KBM-7 (cell line): ENCODE results near the gene MIER2.
"Not testable (repeated sequence)": the region's sequence is repeated elsewhere in the genome, so short reads cannot be mapped to it uniquely, and the experiment has no call there.

ENCODE experiments used
- DNase-seq: peaks from one replicate; pipeline ENCODE4 v3.0.0-alpha.2; 2015
- in situ Hi-C: fragments of 300-500 bp; cut with MboI; formaldehyde crosslinking; loops from 2 replicates; pipeline ENCODE4 v1.14.3; 2020; ENCODE audit warnings: low sequenced_read_pairs, low pct_unique_long_range_greater_than_20kb, mixed read lengths

MIER2 gene

DNA sequence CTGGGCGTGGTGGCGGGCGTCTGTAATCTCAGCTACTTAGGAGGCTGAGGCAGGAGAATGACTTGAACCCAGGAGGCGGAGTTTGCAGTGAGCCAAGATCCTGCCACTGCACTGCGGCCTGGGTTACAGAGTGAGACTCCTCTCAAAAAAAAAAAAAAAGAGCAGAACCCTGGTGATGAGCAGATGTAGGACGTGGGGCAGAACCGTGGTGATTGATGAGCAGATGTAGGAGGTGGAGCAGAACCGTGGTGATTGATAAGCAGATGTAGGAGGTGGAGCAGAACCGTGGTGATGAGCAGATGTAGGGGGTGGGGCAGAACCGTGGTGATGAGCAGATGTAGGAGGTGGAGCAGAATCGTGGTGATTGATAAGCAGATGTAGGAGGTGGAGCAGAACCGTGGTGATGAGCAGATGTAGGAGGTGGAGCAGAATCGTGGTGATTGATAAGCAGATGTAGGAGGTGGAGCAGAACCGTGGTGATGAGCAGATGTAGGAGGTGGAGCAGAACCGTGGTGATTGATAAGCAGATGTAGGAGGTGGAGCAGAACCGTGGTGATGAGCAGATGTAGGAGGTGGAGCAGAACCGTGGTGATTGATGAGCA, 36.1 kb upstream of the MIER2 start:
- in situ Hi-C loops, DNase-seq: not testable (repeated sequence)

DNA sequence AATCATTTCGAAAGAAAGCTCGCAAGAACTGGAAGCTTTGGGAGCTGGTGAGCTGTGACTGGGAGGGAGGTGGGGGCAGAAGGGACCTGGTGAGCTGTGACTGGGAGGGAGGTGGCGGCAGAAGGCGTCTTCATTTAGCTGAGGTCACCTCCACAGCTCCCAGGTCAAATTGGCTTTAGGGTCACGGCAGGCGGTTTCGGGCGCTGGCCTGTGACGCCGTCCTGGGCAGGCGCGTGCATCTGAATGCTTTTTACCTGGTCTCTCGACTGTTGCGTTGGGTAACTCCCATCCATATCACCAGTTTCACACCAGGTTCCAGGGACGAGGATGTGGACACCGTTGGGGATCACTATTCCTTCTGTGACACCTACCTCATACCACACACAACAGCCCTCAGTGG, 35.2 kb upstream of the MIER2 start:
- DNase-seq: no peak
- in situ Hi-C loops: no loop called here

DNA sequence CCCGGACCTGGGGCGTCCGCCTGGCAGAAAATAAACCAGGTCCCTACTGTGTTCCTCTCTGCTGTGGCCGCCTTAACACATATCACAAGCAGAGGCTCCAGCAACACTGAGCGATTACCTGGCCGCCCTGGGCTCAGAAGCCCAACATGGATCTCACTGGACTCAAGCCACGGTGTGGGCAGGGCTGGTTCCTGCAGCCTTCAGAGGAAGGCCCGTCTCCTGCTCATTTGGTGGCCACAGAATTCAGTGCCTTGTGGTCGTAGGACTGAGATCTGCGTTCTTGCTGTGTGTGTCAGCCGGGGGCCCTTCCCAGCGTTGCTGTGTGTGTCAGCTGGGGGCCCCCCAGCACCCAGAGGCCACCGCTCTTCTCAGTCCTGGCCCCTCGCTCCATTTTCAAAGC, 34.1 kb upstream of the MIER2 start:
- DNase-seq: no peak
- in situ Hi-C loops: no loop called here

DNA sequence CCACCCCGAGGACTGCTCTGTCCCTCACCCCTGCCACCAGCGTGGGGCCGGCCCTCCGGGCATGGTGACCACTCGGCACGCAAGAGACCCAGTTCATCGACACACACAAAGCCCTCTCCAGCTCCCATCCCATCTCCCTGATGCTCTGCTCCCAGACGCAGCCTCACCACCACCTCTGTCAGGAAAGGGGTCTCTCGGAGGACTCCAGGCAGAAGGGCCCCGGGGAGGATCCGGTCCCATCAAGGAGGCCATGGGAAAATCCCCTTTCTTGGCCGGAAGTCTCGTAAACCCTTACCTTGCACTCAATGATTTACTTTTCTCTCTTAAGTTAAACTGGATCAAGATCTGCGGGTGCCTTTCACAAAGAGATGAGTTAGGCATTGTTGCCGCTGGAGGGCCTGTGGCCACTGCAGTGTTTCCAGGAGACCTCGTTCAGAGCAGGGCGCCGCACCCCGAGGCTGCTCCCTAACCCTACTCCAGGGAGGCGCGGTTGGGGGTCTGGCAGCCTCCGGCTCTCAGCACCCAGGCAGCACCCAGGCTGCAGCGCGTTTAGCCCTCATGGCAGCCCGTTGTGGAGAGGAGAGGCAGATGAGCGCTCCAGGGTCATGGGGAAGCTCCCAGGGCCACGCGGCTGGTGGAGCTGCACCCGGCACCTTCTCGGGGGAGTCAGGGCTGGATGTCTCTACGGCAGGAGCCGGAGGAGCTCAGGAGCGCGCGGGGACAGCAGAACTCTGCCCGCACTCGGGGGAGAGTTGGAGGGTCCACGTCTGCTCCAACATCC, 33.4 kb upstream of the MIER2 start:
- DNase-seq: no peak
- in situ Hi-C loops: no loop called here

DNA sequence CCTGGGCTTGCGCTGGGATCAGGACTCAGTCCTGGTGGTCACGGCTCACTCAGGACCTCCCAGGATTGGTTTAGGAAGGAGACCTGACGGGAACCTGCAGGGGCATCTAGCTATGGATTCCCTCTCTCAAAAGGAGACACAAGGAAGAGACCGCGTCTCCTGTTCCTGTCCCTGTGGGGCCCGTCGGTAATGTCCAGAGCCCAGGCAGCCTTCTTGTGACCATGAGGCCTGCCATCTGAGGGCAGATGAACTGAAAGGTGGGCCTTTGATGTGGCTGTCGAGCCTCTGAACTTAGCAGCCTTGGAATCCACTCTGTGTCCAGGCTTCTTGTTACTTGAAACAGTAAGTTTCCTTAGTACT, 31.5 kb upstream of the MIER2 start:
- no peak for DNase-seq
- in situ Hi-C loops: no loop called here

DNA sequence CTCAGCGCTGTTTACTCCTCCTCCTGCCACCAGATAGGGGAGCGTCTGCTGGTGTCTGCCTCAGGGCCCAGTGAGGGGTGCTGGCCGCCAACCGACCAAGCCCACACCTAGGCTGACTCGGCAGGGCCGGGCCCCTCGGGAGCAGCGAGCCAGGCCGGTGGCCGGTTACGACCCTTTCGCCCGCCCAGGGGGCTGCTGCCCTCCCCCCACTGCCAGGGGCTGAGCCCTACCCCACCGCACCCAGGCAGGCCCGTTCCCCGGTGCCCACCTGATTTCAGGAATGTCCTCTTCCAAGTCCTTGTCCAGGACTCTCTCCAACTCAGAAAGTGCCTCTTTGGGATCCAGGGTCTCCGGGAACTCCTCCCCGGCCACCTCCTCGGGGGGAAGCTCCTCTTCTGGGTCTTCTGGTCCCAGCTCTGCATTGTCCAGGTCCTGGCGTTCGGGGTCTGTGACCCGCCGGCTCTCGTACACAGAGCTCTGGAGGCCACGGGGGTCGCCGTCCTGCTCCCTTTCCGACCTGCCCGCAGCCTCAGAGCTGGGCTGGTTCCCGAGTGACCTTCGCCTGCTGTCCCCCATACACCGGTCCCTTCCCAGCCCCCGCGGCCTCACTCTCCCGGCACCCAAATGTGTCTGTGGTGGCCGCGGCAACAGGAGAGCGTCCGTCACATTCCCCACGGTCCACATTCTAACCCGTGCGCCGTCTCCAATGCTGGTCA, 31.0 kb upstream of the MIER2 start:
- no peak for DNase-seq
- in situ Hi-C loops: no loop called here

DNA sequence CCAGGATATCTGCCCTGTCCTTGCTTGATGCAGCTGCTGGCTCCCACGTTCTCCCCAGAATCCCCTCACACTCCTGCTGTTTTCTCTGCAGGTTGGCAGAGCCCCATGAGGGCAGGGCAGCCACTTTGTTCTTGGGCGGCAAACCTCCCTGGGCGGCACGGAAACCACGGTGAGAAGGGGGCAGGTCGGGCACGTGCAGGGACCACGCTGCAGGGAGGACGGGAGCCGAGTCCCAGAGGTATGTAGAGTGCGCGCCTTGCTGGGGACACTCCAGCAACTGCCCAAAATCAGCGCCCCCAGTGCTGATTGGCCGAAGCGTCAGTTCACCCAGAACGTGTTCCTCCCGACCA, 30.3 kb upstream of the MIER2 start:
- DNase-seq: no peak
- in situ Hi-C loops: no loop called here

DNA sequence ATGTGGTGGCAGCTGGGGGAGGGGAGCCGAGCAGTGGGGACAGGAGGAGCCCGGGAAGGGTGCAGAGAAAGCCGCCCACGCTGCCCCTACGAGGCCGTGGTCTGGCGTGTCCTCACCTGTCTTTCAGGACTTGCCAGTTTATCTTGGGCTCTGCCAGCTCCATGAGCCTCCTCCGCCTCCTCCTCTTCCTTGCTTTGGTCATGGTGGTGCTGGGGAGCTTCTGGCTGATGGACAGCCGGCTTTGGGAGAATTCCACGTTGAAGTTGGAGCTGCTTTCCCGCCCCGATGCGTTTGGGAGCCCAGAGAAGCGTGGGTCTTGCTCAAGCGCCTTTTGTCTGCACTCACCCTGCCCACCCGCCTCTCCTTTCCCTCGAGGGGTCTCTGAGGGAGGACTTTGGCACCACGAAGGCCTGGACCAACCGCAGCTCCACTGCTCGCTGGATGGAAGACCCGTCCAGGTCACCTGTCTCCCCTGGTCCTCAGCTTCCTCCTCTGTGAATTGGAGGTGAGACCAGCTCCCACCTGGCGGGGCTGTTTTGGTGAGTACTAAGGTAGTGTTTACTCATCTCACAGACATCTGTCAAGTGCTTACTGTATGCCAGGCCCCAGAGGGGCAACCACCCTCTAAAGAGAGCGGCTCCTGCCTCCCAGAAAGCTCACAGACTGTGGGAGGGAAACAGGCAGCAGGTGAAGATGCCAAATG, 29.7 kb upstream of the MIER2 start:
- no peak for DNase-seq
- in situ Hi-C loops: no loop called here

DNA sequence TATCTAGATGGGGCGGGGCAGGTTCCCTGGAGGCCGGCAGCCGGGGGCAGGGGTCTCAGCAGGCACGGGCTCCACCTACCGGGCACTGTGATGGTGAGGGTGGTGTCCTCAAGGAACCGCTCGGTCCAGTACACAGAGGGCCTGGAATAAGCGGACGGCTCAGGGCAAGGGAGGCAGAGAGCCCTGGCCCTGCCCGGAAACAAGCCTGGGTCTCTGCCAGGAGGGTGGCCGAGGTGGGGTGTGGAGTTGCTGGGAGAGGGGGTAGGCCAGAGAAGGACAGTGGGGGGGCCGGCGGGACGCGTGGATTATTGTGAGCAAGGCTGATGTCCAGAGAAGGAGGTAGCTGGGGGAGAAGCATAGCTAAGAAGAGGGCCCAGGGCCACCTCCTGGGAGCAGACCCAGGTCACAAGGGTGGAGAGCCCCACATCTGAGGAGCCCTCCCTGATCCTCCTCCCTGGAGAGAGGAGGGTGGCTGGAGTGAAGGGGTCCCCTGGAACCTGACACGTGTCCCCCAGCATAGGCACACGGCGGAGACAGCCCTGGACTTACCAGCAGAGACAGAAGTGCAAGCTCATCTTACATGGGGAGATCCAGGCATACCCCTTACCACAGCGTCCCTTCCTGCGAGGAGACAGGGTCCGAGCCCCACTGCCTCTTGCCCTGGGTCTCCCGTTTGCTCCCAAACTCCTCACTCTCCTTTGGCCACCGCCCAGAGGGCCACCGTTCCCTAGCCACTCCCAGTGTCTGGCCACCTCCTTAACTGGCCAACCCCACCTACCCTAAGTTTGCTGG, 29.0 kb upstream of the MIER2 start:
- DNase-seq: no peak
- in situ Hi-C loops: no loop called here

DNA sequence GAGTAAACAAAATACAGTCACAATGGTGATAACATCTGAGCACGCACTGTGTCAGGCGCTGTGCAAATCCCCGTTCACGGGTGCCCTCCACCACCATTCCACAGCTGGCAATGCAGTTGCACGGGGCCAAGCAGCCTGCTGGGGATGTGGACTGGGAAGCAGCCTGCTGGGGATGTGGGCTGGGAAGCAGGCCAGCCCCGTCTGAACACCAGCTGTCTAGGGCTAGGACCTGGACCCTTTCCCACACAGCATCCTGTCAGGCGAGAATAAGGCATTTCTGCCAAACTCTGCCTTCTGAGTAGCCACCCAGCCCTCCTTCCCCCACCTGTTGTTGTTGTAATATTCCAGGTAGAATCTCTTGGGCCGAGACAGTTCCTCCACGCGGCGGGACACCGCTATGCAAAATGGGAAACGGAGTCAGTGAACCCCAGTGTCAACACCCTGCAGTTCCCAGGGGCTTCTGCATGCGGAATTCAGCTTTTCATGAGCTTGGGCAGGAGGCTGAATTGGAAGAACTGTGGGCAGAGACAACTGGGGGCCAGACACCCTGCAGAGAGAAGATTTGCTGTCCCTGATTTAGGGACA, 27.8 kb upstream of the MIER2 start:
- no peak for DNase-seq
- in situ Hi-C loops: no loop called here

DNA sequence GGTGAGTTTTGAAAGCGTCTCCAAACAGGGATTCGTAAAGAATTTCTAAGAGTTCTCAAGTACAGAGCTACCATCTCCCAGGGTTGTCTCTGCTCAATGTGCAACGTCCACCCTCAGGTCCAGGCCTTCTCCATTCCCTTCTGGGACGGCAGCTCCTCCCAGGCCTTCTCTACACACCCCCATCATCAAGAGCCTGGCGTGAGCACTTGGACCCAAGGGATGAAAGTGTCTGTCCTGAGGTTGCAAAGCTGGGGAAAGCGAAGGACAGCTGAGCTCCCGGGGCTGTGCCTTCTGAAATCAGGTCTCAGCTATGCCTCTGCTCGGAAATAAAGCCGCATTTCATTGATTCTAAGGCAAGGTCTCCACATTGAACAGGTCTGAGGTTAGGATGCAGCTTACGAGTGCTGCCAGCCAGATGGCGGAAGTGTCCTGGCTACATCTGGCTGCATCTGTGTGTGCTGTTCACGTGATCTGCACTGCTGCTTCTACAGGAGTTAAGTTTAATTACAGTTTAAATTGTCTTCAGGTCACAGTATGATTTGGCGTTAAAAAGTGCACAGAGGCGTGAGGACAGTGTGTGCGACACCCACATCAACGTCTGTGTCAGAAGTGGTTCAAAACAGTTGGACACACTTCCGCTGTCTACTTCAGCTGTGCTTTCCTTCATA, 27.0 kb upstream of the MIER2 start:
- in situ Hi-C loops: no loop called here
- peak; percentile 43 for DNase-seq

DNA sequence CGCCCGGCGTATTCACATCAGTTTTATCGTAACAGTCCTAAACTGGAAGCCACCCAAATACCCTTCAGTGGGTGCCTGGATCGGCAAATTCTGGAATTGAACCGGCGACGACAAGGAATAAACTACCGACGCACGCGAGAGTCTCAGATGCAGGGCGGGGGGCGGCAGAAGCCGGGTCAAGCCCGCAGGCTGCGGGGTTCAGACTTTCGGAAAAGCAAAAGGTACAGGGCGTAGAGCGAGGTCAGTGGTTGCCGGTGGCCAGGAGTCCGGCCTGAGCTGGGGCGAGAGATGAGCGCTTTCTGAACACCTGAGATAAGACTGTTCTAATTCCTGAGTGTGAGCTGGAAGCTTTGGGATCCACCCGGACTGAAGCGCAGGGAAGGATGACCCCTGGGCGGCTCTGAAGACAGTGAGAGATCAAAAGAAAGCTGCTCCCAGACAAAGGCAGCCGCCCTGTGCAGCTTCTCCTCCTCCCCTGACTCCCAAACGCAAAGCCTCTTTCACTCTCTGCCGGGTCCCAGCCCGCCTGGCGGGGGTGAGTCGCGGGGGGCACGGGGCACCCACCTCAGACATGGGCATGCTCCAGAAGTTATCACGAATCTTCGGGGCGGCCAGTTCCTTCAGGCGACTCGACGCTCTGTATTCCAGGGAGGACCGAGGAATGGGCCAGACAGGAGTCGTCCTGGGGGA, 26.2 kb upstream of the MIER2 start:
- no peak for DNase-seq
- in situ Hi-C loops: no loop called here

DNA sequence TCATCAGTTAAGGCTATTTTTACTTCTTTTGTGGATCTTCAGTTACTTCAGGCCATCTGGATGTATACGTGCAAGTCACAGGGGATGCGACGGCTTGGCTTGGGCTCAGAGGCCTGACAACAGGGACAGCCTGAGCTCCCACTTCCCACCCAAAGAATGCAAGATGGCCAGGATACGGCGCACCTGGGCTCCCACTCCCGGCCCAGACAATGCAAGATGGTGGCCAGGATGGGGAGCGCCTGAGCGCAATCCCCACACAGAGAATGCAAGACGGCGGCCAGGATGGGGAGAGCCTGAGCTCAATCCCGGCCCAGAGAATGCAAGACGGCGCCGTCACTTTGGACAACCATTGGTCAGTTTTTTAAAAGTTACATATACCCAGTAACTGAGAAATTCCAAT, 25.3 kb upstream of the MIER2 start:
- in situ Hi-C loops: no loop called here
- DNase-seq: no peak

DNA sequence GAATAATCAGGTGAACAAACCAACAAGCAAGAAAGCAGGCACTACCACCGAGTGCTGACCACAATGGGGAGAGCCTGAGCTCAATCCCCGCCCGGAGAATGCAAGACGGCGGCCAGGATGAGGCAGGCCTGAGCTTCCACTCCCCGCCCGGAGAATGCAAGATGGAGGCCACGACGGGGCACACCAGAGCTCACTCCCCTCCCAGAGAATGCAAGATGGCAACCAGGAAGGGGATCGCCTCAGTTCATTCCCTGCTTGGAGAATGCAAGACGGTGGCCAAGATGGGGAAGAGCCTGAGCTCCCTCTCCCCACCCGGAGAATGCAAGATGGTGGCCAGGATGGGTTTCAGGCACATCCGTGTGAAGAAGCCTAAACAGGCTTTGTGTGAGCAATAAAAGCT, 24.7 kb upstream of the MIER2 start:
- in situ Hi-C loops: no loop called here

DNA sequence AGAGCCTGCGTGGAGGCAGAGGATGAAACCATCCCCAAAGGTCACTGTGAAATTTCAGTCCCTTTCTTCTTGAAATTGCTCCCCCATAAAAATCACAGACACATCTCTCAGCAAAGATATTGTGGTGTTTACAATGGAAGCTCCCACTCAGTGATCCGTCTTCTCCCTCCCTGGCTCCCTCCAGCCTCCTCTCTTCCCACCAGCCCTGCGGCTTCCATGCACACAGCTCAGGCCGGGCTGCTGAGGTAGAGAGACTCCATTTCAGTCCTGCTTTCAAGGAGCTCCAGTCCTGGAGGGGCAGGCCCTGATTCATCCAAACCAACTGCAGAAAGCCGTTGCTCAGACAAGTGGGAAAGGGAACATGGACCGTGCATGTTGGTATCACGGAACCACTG, 24.0 kb upstream of the MIER2 start:
- in situ Hi-C loops: no loop called here
- no peak for DNase-seq

More for the DNA sequence above, 24.7 kb upstream of the MIER2 start:
- DNase-seq: no peak

DNA sequence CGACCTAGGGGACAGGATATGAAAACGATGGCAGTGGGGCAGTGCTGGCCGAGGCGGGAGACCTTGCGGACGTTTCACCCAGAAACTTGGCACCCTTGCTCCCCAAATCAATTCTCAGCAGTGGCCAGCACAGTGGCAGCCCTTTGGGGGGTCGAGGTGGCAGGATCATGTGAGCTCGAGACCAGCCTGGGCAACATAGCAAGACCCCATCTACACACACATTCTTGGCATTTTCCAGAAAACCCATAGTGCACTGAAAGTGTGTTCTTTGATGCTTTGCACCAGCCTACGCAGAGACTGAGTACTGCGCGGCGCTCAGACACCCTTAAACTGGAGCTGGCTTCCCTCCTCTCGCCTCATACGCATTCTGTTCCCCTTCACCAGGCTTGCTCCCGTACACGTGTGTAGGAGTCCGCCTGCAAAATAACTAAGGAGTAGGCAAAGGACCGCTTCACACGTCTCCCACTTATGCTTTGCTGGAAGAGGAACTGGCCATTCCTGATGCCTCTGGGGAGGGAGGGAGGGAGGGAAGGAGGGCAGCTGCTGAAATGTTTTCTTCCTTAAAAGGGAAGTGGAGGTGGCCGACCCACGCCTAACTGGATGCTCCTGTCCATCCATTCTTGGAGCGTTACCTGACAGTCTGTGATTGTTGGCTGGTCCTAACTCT, 23.5 kb upstream of the MIER2 start:
- in situ Hi-C loops: no loop called here
- peak; percentile 32 for DNase-seq

DNA sequence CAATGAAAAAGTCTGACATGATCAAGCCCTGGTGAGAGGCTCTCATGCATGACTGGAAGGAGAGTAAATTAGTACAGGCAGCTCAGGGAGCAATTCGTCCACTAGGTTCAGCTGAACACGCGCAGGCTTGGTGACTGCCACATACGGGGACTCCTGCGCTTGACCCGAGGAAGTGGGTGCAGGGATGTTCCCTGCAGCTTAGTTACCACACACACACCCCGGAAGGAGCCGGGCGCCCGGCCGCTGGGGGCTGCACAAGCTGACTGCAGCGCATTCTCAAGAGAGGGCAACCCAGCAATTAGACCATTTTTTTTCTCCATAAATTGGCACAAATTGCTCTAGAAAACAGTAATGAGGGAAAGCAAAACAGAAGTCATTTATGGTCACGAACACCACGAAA, 23.0 kb upstream of the MIER2 start:
- no peak for DNase-seq
- in situ Hi-C loops: no loop called here
